NCI-H1048 (cell line): ENCODE data around the gene SLC7A6.

Experiments used
- DNase-seq: peaks from one replicate; lab custom pipeline; 2025; lab: John Stamatoyannopoulos, UW

SLC7A6 gene

DNA sequence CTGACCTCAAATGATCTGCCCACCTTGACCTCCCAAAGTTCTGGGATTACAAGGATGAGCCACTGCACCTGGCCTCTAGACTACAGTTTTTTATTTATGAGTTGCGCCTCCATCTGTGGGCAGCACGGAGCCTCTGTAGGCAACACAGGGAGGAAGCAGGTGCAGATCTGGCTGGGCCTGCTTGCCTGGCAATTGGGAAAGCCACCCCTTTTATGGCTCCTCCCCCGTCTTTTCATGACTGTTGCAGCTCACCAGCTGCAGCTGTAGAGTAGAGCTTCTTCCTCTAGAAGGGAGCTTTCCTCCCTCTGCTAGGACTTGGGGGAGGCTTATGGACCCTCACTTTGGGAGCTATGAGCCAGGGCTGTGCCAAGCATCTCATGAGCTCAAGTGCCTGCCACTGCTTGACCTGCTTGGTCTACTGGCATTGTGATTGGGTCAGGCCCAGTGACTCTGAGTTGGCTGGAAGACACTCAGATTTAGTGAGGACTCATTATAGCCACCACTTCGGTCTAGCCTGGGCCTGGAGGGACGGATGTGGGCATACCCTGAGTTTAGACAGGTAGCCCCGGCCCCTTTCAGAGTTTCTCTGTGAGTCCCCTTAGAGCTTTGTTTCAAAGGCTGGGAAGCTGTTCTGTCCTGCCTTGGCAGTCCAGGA lies 6.9 kb upstream of the SLC7A6 start:
- no peak for DNase-seq

DNA sequence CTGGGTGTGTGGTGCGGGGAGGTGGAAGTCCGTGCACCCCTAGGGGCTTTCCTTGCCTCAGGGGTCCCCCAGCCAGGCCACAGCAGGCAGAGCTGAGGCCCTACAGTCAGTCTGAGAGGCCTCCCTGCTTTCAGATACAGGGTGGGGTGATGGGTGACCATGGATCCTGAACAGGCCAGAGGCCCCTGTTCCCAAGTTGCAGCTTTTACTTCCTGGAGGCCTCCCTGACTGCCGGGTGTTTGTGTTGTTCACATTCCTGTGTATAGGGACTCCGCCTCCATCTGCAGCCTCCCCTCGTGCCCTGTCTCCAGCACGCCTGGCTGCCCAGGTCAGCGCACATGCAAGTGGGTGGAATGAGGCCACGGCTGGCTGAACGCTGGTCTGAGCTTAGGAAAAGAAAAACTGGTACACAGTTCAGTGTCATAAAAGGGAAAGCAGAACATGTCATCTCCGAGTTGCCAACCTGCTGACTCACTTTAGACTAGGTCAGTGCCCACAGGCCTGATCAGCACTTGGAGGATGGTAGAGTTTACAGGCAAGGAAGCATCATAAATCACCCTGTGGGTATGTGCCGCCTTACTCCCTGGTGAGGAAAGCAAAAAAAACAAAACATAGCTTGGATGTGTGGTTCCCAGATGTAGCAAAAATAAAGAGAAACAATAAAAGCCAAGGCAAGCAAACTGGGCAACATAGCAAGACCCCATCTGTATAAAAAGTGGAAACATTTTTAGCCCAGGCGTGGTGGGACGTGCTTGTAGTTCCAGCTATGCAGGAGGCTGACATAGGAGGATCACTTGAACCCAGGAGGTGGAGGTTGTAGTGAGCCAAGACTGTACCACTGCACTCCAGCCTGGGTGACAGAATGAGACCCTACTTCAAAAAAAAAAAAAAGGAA lies 6.2 kb upstream of the SLC7A6 start:
- DNase-seq, result no peak

DNA sequence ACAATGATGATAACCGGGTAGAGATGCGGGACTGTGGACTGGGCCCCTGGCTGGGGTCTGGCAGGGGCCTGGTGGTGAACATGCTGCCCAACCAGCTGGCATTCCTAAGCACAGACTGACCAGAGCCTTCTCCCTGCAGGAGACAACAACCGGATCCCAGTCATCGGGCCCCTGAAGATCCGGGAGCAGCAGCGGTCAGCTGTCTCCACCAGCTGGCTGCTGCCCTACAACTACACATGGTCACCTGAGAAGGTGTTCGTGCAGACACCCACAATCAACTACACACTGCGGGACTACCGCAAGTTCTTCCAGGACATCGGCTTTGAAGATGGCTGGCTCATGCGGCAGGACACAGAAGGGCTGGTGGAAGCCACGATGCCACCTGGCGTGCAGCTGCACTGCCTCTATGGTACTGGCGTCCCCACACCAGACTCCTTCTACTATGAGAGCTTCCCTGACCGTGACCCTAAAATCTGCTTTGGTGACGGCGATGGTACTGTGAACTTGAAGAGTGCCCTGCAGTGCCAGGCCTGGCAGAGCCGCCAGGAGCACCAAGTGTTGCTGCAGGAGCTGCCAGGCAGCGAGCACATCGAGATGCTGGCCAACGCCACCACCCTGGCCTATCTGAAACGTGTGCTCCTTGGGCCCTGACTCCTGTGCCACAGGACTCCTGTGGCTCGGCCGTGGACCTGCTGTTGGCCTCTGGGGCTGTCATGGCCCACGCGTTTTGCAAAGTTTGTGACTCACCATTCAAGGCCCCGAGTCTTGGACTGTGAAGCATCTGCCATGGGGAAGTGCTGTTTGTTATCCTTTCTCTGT lies 5.1 kb upstream of the SLC7A6 start:
- no peak for DNase-seq

DNA sequence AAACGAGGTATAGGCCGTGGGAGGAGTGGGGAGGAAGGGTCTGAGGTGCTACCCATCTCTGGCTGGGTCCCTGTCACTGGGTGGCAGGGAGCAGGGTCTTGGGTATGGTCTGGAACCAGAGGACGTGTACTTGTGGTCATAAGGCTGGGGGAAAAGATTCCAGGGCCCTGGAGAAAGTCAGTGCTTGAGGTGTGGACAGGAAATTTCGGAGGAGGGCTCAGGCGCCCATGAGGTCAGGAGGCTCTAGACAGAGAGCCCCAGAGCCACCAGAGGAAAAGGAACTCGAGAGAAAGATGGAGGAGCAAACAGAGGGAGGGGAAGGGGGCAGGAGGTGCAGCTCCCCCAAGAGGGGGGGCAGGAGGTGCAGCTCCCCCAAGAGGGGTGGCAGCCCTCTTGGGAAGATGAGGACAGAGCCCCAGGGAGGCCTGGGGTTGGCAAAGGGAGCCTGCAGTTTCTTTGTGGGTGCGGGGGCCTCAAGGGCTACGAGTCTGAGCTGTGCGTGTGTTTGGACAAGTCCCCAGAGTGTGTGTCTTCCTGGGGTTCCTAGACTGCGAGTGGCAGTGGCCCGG lies 683 bp upstream of the SLC7A6 start:
- DNase-seq, result no peak

- DNase-seq, result no peak
These were observed 973 bp downstream of the SLC7A6 start for GRCh38 chr16:68265078-68265920.

DNA sequence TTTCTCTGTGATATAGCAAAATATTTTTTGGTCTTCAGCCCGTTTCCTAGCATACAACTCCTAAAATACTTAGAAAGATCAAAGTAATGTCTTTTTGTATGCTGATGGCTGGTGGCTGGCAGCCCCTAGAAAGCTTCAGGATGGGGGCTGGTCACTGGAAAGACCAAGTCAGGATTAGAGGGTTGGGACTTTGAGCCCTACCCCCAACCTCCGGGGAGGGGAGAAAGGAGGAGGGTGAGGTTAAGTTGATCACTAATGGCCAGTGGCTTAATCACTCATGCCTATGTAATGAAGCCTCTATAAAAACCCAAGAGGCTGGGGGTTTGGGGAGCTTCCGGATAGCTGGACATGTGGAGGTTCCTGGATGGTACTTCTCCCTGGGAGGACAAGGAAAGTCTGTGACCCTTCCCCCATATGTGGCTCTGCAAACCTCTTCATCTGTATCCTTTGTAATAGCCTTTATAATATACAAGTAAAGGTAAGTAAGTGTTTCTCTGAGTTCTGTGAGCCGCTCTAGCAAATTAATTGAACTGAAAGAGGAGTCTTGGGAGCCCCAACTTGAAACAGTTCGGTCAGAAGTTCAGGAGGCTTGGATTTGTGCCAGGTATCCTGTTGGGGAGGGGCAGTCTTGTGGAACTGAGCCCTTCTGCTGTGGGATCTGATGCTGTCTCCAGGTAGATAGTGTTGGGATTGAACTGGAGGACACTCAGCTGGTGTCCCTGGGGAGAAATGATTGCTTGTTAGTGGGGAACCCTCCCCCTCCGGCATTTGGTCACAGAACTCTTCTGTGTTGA lies 3.5 kb downstream of the SLC7A6 start:
- no peak for DNase-seq

DNA sequence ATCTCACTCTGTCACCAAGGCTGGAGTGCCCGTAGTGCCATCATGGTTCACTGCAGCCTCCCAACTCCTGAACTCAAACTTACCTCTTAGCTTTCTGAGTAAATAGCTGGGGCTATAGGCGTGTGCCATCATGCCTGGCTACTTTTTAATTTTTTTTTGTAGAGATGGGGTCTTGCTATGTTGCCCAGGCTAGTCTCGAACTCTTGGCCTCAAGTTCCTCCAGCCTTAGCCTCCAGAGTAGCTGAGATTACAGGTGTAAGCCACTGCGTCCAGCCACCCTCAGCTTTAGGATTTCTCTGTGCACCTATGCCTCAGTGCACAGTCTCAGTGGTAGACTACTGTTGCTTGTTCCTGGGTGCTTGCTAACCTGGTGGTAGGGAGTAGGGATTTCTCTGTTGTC lies 5.5 kb downstream of the SLC7A6 start:
- DNase-seq, result no peak

DNA sequence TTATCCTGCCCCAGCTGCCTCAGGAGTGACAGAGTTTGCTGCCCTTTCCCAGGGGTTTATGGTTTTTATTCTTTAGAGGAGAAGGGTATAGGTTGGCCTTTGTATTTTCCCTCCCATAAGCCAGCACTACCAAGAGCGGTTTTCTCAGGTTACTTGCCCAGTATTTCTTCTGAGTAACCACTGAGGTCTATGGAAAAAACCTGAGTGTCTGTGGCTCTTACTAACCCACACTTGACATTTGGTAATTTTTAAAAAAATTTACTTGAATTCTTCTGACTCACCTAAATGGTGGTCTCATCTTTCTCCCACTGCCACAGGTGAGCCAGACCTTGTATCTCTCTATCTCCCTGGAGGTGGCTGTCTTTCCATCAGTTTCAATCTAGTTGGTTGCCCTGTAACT lies 6.0 kb downstream of the SLC7A6 start:
- no peak for DNase-seq

- DNase-seq, result no peak
These were observed 8.3 kb downstream of the SLC7A6 start for GRCh38 chr16:68272507-68273209.

- no peak for DNase-seq
These were observed 9.1 kb downstream of the SLC7A6 start for GRCh38 chr16:68273459-68273858.

DNA sequence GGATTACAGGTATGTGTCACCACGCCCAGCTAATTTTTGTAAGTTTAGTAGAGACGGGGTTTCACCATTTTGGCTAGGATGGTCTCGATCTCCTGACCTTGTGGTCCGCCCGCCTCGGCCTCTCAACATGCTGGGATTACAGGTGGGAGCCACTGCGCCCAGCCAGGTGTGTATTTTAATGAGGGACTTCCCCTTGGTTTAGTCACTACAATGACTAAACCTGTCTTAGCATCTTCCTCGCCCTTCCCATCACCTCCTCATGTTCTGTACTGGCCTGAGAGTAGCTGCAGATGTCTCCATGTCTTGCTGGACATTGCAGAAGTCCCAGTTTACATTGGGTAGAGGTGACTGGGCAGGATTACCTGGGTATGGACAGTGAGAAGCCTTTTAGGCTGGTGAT lies 9.6 kb downstream of the SLC7A6 start:
- no peak for DNase-seq

DNA sequence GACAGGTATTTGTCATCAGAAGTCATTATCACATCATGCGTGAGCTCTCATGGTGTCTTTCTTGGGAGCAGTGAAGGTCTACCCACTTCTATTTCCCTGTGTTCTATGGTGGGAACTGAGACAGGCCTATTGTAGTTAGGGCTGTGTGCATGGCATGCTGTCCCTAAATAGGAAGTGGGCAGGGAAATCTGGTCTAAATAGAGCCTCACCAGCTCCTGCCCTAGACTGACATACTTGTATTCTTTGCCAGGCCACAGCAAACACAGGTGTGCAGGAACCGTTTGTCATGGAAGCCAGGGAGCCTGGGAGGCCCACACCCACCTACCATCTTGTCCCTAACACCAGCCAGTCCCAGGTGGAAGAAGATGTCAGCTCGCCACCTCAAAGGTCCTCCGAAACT lies 10.1 kb downstream of the SLC7A6 start:
- DNase-seq, result no peak

- no peak for DNase-seq
These were observed 11.4 kb downstream of the SLC7A6 start for GRCh38 chr16:68275611-68276191.

GRCh38 chr16:68276223-68276622 lies 11.9 kb downstream of the SLC7A6 start:
- no peak for DNase-seq

DNA sequence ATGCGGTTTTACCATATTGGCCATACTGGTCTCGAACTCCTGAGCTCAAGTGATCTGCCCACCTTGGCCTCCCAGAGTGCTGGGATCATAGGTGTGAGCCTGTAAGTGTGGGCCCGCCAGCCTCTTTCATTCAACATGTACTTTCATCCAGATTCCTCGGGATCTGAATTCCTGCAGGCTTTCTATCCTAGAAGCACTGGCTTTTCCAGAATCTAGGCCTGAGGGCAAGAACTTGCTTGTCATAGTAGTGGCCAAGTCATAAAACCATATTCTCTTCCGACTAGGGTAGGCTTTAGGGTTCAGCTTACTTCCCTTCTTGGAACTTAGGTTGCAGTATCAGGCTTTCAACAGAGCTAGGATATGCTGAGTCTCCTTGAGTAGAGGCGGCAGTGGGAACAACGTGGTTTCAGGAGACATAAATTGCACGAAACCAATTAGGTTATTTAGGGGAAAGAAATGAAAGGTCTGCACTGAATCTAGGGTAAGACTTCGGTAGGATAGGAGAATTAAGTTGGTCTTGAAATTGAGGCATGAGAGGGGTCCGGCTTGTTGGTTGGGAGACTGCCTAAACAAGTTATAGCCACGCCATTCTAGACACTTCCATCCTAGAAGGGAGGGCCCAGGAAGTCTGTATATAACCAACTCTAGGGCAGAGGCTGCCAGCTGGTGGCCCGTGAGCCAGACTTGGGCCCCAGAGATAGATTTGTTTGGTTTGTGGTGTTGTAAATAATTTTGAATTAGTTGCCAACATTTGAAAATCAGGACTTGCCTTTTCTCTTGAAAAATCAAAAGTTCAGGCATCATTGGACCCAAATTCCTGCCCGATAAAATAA lies 15.6 kb downstream of the SLC7A6 start:
- no peak for DNase-seq

DNA sequence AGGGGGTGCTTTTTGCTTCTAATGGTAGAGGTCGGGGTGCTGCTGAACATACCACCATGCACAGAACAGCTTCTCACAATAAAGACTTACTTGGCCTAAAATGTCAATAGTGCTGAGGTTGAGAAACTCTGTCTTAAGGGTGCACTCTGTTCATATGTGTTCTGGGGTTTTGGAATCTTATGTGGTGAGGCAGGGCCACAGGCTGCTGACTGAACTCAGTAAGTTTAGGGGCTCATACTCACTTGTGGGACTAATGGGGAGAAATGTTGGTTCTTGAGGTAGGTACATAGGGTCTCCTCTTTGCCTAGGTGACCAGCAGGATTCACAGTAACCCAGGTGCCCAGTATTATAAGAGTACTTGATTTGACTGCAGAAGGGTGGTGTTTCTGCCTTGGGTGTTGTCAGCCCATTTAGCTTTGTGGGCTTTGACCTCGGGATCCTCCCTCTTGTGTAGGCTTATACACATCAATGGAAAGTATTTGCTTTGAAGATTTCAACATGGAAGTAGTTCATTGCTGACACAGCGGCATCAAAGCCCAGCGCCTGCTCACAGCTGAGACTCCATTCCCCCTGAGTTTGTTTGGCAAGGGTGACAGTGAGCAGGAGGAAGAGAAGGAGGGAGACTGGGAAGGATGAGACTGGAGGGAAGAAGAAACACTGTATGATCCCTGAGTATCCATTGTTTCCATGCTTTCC lies 17.2 kb downstream of the SLC7A6 start:
- no peak for DNase-seq

DNA sequence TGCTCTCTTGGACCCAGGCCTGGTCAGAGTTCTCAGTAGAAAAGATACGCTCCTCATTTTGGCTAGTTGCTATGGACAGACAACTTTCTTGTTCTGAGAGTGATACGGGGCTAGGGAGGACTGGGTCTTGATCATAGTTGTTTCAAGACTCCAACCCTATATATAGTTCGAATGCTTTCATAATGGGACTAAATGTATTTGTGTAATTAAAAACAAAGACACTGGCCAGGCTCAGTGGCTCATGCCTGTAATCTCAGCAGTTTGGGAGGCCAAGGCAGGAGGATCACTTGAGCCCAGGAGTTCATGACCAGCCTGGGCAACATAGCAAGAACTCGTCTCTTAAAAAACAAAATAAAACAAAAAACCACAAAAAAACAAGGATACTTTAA lies 17.7 kb downstream of the SLC7A6 start:
- DNase-seq, result no peak

- no peak for DNase-seq
These were observed 19.0 kb downstream of the SLC7A6 start for GRCh38 chr16:68283346-68283745.
